ENCODE data around the gene PLEKHM1.
"Not testable (repeated sequence)": the region's sequence is repeated elsewhere in the genome, so short reads cannot be mapped to it uniquely, and the experiment has no call there.

PLEKHM1 gene

DNA sequence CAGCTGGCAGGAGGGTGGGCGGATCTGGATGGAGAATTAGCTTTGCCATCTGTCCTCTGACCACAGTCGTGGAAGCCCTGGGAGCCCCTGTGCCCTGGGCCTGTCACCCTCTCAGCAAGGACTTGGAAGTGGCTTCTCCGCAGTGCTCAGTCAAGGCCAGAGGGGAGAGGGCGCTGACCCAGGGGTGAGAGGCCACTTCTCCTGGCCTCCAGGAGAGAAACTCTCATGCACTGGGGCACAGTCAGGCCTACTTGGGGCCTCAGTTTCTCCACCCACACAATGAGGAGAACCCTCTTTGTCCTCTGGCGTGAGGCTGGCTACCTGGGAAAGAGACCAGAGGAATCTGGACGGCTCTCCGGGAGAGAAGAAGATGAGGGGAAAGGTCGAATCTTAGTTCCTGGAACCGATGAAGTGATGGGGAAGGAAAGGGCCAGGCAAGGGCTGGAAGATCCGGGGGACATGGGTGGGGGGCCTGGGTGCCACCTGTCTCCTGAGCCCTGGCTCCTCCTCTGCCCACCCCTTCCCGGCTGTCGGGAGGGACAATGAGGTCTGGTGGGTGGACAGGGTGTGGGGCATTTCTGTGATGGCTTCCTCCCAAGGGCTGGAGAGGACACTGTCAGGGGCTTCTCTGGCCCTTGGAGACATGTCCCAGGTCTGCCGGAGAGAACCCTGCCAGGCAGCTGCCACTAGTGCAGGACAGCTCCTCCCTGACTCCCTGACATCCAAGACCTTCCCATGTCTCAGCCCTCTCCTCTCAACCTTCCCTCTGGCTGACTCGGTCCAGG lies 48.8 kb downstream of the PLEKHM1 start:
- DNase-seq (ENCODE audit: low read depth) = no peak

DNA sequence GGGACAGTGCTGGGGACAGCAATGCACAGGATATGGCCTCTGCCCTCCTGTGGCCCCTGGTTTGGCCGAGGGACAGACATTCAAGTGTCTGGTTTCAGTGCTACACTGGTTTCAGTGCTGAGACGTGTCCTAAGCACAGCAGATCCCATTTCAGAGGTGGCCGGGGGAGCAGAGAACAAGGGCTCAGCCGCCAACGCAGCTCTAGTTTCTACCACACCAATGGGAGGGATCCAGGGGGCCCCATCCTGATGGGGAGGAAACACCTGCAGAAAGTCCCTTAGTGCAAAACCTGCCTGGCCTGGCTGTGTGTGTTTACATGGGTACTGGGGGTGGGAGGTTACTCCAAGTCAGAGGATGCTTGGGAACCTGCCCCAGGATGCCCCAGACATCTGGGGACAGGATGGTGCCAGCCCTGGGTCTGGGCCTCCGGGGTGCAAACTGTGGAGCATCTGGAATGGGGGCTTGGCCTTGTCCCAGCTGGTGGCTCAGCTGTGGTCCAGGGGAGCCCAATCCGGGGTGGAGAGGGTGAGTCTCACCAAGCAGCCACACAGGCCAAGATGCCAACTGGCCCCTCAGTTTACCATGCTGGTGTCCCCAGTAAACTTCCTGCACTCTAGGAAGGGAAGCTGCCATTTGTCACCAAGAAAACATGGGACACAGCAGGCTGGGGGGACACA lies 49.5 kb downstream of the PLEKHM1 start:
- DNase-seq (ENCODE audit: low read depth) = not testable (repeated sequence)

DNA sequence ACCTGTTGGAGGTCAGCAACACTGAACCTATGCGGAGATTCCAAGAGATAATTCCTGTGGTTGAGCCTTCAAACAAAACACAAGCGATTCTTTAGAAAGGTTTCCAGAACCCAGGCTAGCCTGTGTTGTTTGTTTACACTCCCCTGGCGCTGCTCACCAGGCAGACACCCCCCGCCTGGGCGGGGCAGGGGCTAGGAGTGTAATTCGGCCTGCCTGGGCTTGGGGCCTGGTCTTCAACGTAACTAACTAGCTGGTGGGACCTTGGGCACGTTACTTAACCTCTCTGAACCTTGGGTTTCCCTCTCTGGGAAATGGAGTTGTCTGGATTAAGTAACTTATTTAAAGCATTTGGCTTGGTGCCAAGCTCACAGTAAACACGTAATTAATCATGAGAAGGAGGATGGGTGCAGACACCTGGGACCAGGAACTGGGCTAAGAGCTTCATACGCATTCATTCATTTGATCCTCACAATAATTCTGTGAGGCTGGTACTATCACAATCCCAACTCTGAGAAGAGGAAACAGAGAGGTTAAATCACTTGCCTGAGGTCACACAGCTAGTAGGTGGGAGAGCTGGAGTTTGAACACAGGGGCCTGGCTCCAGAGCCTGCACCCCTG lies 50.3 kb downstream of the PLEKHM1 start:
- DNase-seq (ENCODE audit: low read depth) = no peak

DNA sequence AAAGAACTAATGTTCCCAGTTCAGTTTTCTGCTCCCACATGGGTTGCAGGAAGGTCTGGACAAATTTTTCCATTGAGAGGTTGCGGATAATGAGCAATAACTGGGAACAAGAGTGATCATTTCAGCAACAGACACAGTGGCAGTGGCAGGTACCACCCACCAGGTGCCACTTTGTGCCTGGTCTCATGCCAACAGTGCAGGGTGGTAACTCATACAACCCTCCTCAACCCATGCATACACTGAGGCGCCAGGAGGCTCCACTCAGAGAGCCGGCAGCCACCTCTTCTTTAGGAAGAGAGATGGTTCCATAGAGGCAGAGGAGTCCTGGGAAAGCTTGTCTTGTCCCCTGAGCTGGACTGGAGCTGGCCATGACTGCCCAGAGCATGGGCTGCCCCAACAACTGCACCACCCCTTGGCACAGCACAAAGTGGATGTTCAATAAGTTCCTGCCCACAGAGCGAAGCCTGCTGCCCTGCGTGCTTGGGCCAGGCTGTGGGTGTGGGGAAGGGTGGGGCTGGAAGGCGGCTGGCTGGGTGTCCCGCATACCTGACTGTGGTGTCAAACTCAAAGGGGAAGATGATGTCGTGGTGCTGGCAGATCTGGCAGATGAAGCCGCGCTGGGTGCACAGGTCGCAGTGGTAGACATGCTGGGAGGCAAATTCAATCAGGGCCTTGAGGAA lies 51.5 kb downstream of the PLEKHM1 start:
- DNase-seq (ENCODE audit: low read depth) = no peak

DNA sequence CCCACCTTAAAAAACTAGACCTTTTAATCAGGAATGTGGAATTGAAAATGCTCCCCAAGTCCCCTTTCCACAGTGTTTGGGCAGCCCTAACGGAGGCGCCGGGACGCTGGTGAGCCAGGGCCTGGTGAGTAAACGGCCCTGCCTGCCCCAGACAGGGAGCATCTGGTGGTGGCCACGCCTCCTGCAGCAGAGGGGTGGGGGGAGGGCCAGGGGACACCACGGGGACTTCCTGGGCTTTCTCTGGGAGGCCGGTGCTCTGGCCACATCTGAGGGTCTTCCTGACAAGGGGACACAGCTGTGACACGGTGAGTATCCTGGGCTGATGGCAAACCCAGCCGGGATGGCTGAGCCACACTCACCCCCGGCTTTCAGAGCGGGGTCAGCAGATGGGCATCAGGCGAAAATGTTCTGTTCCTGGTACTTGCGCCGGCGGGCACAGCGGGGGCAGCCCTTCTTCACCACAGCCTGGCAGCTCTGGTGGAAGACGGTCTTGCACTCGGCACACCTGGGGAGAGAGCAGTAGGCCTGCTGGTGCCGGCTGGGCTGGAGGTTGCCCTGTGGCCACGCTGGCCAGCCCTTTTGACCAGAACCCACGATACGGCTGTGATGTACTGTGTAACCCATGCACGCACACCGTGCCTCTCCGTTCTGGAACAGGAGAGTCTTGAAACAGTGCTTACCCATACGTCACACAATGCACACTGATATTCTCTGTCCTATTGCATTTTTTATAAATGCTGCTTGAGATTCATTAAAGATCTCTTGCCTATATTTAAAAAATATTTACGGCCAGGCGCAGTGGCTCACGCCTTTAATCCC lies 52.8 kb downstream of the PLEKHM1 start:
- DNase-seq (ENCODE audit: low read depth) = no peak

DNA sequence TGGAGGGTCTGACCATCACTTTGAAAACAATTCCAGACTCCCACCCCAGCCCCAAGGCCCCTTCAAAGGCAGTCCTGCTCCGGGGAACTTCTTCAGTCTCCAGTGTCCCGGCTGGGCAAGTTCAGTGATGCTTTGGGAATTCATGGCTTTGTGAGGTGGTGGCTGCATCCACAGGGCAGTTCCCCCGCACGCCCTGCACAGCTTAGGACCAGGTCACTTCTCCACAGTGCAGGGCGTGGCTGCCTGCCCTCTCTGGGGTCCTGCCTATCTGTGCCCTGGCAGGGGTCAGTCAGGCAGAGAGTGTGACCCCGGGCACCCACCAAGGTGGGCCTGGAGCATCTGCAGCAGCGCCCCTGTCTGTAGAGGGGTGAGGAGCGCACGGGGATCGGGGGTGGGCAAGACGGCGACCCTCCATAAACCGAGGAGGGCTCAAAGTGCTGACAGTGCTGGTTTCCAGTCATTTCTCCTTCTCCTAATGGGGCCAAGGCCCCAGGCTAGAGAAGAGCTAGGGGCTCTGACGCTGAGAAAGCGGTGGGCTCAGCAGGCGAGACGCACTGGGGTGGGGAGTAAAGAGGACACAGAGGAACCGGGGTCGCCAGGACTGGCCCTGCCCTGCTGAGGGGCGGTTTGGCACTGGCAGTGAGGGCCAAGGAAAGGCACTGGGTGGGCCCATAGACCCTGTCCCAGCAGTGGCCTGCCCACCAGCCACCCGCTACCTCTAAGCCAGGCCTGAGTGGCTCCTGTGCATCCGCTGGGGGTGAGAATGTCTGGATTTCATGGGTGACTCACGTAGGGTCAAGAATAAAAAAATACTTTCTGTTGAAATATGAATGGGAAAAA lies 53.7 kb downstream of the PLEKHM1 start:
- DNase-seq (ENCODE audit: low read depth) = no peak

DNA sequence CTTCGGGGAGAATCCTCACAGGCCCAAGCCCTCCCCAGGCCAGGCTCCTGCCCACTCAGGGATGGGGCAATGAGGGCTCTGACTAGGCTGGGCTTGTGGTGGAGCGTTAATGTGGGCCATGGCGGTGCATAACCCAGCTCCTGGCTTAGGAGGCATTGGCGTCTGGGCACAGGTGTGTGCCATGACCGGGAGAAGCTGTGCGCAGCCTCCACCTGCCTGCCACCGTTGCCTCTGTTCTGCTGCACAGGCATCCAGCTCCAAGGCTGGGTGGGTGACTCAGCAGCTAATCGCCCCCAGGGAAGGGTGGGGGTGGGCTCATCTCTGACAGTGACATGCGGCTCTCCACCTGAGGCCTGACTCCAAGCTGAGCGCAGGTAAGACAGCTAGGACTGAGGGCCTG lies 54.4 kb downstream of the PLEKHM1 start:
- no peak for DNase-seq (ENCODE audit: low read depth)

DNA sequence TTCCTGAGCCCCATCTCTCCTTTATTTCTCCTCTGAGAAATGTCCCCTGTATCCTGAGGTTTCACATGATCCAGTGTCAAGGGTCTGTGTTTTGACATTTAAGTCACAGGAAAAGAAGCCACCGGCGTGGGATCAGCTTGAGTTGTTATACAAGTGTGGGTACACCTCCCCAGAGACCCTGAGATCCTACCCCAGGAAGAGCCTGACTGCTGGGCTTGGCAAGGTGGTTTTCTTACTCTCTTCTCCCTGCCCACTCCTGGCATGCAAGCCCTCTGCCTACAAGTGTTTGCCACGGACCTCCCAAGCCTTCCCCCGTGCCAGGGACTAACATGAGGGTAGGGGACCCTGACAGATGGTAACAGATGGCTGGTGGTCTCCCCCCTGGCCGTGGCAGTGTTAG lies 55.0 kb downstream of the PLEKHM1 start:
- DNase-seq (ENCODE audit: low read depth) = no peak

DNA sequence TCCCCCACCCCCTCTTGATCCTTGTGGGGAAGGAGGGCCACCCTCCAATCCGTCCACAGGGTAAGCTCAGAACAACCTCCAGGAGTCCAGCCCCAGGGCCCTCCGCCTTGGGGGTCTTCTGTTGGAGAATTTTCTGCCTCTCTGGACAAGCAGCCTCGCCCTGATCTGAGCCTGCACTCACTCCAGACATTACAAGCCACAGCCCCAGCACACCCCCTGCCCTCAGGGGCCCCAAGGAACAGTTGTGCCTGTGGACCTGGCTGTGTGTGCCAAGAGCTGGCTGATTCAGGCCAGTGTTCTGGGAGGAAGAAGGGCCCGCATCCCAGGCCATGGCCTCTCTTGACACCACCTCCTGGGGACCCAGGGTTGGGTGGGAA lies 57.4 kb downstream of the PLEKHM1 start:
- no peak for DNase-seq (ENCODE audit: low read depth)

DNA sequence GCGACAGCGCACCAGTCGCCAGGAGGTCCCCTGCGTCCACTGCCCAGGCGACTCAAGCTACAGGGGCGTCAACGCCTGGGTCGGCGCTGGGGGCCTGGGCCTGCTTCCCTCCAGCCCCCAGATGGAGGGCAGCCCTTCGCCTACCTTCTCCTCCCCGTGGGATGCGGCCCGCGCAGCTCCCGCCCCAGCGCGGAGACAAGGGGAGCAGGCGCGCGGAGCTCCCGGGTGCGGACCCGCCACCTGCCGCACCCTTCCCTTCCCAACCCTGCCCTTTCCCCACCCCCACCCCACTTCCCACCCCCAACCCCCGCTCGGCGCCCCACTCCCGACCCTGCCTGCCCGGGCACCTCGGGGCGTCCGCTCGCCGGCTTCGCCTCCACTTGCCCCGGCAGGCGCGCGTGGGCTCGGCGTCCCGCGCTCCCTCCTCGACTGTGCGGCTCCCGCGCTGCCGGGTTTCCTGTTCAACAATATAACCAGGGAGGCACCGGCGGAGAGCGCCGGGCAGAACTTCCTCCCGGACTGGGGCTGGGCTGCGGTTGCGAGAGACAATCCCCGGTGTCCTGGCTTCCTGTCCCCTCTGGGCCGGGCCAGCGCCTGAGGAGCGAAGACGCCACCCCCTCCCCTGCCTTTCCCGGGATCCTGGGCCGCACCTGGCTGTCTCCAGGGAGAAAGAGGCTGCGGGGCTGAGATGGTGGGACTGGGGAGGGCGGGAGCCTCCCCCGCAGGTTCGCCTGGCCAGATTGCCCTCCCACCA lies 57.9 kb downstream of the PLEKHM1 start, which contains the start of gene ARHGAP27:
ARHGAP27 (minus strand) TSS at position 466 of the 754 bp plus-strand sequence. CDS start 2,591 bp downstream, outside the sequence.
- no peak for DNase-seq (ENCODE audit: low read depth)

DNA sequence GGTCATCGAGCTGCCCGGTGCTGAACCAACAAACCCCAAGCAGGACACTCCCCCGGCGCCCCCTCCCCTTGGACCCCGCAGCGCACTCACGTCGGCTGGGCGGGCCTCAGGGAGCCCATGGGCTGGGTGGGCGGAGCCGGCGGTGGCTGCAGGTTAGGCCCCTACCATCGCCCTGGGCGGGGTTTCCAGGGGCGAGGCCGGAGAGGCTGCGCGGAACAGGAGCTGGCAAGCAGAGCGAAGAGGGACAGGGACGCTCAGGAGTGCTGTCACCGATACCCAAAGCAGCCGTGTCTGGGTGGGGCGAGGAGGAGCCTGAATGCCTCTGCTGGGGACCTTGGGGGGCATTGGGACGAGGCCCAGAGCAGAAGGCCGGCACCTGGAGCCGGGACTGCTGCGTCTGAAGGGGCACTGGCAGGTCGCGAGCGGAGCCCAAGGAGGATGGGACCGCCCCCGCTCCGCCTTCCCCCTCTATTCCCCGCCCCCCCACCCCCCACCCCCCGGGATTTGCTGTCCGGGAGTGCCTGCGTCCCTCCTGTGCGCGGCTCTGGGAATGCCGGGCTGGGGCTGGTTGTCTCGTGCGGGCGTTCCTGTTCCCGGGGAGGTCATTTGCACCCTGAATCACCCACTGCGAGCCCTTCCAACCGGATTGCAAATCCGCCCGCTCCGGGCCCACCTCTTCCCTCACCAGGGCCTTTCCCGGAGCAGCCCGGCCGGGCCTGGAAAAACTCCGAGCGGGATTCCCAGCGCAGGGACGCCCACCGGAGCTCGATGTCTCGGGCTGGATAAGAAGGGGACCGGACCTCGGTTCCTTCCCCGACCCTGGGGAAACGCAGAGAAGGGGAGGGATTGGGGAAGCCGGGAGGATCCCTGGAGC lies 58.8 kb downstream of the PLEKHM1 start:
- no peak for DNase-seq (ENCODE audit: low read depth)

DNA sequence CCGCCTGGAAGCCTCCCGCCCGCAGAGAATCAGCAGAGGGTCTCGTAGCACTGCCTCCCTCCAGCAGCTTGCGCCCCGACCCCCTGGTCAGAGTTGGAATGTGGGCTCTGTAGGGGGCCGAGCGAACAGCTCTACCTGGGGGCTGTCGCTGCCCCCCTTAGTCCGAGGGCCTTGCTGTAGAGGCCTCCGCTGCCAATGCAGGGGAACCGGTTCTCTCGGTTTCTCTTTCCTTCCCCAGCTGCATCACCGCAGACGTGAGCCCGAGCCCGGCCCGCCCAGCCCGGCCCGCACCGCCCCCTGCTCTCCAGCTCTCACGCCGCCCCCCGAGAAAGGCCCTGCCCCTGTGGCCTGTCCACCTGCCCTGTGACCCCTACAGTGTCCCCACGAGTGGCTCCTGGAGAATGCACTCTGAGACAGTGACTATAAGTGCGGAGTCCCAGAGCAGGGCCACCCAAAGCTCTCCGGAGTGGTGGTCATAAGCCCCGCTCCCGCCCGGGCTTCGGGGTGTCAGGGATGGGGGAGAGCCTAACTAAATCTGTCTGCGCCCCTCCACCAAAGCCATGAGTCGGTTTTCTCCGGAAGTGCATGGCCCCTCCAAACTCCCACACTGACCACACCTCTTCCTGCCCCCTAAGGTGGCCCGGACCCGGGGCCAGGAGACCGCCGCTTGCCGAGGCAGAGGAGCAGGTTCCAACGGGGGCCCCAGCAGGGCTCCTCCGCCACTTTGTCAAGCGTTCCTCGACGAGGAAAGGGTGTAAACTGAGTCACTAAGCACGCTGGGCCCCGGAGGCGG lies 59.6 kb downstream of the PLEKHM1 start:
- no peak for DNase-seq (ENCODE audit: low read depth)

DNA sequence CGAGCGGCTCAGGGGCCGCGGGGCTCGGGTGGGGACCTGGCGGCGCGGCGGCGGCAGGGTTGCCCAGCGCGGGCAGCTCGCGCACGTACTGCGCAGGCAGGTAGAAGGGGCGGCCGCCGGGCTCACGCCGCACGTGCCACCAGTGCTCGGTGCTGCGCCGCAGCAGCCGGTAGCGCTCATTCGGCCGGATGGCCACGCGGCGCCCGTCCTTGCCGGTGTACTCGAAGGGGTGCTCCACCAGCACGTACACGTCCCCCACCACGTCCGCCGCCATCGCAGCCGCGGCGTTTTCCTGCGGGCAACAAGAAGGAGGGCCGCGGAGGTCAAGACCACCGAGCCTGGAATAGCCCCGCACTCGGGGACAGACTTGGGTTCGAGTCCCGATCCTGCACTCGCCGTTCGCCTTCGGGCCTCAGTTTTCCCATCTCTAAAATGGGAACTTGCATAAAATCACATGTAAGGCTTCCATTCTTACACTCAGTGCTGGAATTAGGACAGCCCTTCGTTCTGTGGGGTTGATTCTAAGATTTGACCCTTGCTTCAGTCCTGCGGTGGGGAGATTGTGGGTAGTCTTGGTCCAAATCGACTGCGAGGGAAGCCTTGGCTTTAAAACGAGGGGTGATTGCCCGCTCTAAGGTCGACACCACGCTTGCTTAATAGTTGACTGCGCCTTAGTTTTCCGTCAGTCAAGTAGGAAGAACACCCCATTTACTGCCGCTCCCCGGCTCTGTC lies 60.3 kb downstream of the PLEKHM1 start:
- no peak for DNase-seq (ENCODE audit: low read depth)

DNA sequence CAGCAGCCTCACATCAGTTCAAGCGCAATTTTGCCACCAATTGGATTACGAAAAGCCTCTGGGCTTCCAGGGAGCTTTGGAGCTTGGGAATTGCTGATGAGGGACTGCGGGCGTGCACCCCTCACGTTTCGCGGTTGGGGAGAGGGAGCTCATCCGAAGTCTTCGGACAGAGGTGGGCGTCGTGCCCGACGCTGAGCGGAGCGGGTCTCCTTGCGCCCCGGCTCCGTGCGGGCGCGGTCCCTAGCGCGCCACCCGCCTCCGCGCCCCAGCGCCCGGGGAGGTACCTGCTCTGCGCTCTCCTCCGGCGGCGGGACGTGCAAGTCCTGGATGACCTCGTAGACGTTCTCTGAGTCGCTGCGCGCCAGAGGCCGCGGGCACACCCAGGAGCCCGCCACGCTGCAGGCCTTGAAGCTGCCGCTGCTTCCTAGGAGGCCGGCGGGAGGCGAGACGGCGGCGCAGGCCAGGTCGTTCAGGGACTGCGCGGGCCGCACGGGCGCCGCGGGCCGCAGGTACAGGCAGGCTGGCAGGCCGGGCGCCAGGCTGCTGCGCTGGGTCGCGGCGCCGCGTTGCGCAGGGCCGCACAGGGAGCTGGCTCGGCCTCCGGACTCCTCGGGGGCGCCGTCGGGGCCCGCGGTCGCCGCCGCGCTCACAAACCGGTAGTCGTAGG lies 61.0 kb downstream of the PLEKHM1 start:
- DNase-seq (ENCODE audit: low read depth) = no peak

DNA sequence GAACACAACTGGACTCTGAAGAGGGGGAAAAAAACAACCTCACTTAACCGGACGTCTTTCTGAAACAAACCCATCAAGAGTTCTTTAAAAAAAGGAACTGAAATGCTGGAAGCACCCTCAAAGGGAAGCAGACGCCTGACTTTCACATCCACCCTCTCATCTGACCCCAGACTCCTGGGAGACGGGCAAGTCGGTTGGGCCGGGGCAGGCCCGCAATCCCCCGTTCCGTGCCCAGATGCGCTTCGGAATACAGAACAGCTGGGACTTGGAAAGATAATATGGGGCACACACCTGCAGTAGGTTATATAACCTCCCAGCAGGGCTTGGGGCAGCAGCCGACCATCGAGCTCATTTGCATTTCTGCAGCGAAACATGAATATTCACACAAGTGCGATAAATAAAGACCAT lies 61.6 kb downstream of the PLEKHM1 start:
- DNase-seq (ENCODE audit: low read depth) = no peak

DNA sequence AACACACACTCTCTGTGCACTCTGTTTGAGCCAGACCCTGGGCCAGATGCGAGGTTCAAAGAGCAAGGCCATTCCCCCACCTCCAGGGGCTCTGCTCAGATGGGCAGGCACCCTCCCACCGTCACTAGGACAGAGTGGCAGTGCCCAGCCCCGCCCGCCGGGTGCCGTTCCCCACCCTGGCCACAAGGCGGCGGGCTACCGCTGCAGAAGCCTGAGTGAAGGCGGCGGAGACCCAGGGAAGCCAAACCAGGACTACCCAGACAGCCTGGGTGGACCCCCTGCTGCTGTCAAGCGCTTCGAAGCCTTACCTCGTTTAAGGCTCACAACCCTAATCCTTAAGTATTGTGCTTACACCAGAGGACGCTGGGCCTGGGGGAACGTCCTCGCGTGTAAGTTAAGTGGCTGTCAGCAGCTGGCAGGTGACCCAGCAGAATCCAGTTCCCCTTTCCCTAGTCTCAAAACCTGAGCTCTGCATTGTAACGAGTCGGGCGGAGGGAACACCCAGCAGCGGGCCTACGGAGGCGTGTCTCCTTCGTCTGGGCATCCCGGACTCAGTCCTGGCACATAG lies 62.4 kb downstream of the PLEKHM1 start:
- DNase-seq (ENCODE audit: low read depth) = no peak

All from GM04503 (cell line).